Measurements from ENCODE around the gene DNAJC25.

DNA sequence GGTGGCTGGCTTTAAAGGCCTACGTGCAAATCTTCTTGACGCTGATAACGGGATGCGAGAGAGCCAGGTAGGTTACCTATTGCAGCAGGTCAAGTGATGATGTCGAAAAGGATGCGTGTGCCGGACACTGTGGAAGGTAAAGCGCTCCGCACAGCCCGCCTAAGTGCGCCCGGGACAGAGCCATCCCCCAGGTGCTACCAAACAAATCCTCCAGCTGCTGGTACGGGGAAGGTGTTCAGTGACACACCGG is 245 bp upstream of the DNAJC25 start:
- TF ChIP-seq ETV6 (CRISPR knock-in tag; conservative IDR thresholded peaks at IDR 0.05) (no peak), ZFX (CRISPR knock-in tag; IDR thresholded peaks at IDR 0.05; ENCODE audit: low read depth) (no peak), MXI1 (IDR thresholded peaks at IDR 0.05; ENCODE audit: borderline replicate concordance, low read depth, low read length) (no peak)
- TF ChIP-seq, protein P1, sequence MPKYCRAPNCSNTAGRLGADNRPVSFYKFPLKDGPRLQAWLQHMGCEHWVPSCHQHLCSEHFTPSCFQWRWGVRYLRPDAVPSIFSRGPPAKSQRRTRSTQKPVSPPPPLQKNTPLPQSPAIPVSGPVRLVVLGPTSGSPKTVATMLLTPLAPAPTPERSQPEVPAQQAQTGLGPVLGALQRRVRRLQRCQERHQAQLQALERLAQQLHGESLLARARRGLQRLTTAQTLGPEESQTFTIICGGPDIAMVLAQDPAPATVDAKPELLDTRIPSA (CRISPR knock-in tag; IDR thresholded peaks at IDR 0.05; ENCODE audit: borderline replicate concordance), result no peak

Data from HepG2 (cell line).